ENCODE data around the gene MAML3. TPM values are rescaled to one million over a fixed set of nuclear protein-coding genes. Genes with fewer than 3 reads are reported as not detected.

MAML3 gene
- total and polyA plus RNA-seq, 2 experiments from 2014 or later, result 1.7 to 6.5 TPM

DNA sequence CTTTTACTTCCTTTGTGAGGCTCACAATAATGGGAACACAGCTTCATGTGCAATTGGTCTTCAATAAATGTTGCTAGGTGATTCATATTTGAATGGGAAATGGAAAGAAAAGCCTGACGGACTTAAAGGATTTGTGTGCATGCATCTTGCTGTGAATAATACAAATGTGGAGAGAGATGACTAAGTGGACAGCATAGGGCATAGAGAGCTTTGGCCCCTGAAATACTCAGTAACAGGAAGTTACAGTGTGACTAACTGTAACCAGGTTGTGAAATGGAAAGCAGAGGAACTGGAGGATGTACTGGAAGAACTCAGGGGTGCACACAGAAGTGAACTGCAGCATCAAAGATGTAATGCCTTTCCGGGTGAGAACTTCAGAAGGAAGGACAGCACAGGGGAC, 281.7 kb downstream of the MAML3 start:
- Histone ChIP-seq H3K9me2 (ENCODE audit: insufficient read depth) (no peaks in the 10 kb centered on the region), H3K79me2 (replicated peaks; ENCODE audit: insufficient read depth) (no peaks in the 10 kb centered on the region), H2AFZ (no peak overlapping the region), H3K4me2 (no peak overlapping the region), H3K27me3 (ENCODE audit: insufficient read depth) (no peaks in the 10 kb centered on the region), H3K36me3 (ENCODE audit: insufficient read depth) (no peaks in the 10 kb centered on the region), H4K20me1 (replicated peaks; ENCODE audit: insufficient read depth) (no peaks in the 10 kb centered on the region), H3K4me1 (ENCODE audit: insufficient read depth) (peaks cover 22% of the 10 kb centered on the region), H3K4me3 (no peak overlapping the region), H3F3A (replicated peaks; ENCODE audit: low read depth) (no peaks in the 10 kb centered on the region), H3K27ac (ENCODE audit: low read depth) (no peak overlapping the region)
- H3K9me3 Mint-ChIP-seq, result peaks cover 9% of the 10 kb centered on the region; the same call in 2 of the 3 replicates
- TF ChIP-seq, protein P1, sequence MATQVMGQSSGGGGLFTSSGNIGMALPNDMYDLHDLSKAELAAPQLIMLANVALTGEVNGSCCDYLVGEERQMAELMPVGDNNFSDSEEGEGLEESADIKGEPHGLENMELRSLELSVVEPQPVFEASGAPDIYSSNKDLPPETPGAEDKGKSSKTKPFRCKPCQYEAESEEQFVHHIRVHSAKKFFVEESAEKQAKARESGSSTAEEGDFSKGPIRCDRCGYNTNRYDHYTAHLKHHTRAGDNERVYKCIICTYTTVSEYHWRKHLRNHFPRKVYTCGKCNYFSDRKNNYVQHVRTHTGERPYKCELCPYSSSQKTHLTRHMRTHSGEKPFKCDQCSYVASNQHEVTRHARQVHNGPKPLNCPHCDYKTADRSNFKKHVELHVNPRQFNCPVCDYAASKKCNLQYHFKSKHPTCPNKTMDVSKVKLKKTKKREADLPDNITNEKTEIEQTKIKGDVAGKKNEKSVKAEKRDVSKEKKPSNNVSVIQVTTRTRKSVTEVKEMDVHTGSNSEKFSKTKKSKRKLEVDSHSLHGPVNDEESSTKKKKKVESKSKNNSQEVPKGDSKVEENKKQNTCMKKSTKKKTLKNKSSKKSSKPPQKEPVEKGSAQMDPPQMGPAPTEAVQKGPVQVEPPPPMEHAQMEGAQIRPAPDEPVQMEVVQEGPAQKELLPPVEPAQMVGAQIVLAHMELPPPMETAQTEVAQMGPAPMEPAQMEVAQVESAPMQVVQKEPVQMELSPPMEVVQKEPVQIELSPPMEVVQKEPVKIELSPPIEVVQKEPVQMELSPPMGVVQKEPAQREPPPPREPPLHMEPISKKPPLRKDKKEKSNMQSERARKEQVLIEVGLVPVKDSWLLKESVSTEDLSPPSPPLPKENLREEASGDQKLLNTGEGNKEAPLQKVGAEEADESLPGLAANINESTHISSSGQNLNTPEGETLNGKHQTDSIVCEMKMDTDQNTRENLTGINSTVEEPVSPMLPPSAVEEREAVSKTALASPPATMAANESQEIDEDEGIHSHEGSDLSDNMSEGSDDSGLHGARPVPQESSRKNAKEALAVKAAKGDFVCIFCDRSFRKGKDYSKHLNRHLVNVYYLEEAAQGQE (IDR thresholded peaks at IDR 0.05; ENCODE audit: unreplicated experiment), result no peak
- TF ChIP-seq STAT1 (IDR thresholded peaks at IDR 0.05; ENCODE audit: unreplicated experiment), result no peak
- no peak for TF ChIP-seq CTCF (conservative IDR thresholded peaks at IDR 0.05; ENCODE audit: low read depth in 2 of 2)
- H3K4me3 Mint-ChIP-seq, result no peak overlapping the region
- peaks cover 32% of the 10 kb centered on the region for H3K4me1 Mint-ChIP-seq
- DNase-seq (ENCODE audit: low spot score) (no peak), ATAC-seq (no peak)
- H3K27me3 Mint-ChIP-seq (ENCODE audit: insufficient read depth, low read depth, poor library complexity), result peaks cover 2% of the 10 kb centered on the region
- no peak overlapping the region for H3K27ac Mint-ChIP-seq
- H3K36me3 Mint-ChIP-seq (ENCODE audit: low read depth), result peaks cover 3% of the 10 kb centered on the region; the same call in 1 of the 3 replicates

- Mint-ChIP-seq H3K27ac (no peak overlapping the region), H3K9me3 (peaks cover 9% of the 10 kb centered on the region; the same call in 2 of the 3 replicates), H3K36me3 (ENCODE audit: low read depth) (peaks cover 3% of the 10 kb centered on the region; the same call in 1 of the 3 replicates), H3K27me3 (ENCODE audit: insufficient read depth, low read depth, poor library complexity) (no peaks in the 10 kb centered on the region), H3K4me3 (no peak overlapping the region), H3K4me1 (peaks cover 10% of the 10 kb centered on the region; the same call in 2 of the 3 replicates)
- DNase-seq (ENCODE audit: low spot score) (no peak), ATAC-seq (no peak)
- Histone ChIP-seq H3K27ac (ENCODE audit: low read depth) (no peak overlapping the region), H4K20me1 (replicated peaks; ENCODE audit: insufficient read depth) (no peaks in the 10 kb centered on the region), H3K27me3 (ENCODE audit: insufficient read depth) (no peaks in the 10 kb centered on the region), H2AFZ (no peak overlapping the region), H3K4me1 (ENCODE audit: insufficient read depth) (peaks cover 5% of the 10 kb centered on the region; the same call in 1 of the 2 replicates), H3F3A (replicated peaks; ENCODE audit: low read depth) (no peaks in the 10 kb centered on the region), H3K36me3 (ENCODE audit: insufficient read depth) (no peaks in the 10 kb centered on the region), H3K79me2 (replicated peaks; ENCODE audit: insufficient read depth) (no peaks in the 10 kb centered on the region), H3K9me2 (ENCODE audit: insufficient read depth) (no peaks in the 10 kb centered on the region), H3K4me2 (no peak overlapping the region), H3K4me3 (no peak overlapping the region)
- TF ChIP-seq, protein P2, sequence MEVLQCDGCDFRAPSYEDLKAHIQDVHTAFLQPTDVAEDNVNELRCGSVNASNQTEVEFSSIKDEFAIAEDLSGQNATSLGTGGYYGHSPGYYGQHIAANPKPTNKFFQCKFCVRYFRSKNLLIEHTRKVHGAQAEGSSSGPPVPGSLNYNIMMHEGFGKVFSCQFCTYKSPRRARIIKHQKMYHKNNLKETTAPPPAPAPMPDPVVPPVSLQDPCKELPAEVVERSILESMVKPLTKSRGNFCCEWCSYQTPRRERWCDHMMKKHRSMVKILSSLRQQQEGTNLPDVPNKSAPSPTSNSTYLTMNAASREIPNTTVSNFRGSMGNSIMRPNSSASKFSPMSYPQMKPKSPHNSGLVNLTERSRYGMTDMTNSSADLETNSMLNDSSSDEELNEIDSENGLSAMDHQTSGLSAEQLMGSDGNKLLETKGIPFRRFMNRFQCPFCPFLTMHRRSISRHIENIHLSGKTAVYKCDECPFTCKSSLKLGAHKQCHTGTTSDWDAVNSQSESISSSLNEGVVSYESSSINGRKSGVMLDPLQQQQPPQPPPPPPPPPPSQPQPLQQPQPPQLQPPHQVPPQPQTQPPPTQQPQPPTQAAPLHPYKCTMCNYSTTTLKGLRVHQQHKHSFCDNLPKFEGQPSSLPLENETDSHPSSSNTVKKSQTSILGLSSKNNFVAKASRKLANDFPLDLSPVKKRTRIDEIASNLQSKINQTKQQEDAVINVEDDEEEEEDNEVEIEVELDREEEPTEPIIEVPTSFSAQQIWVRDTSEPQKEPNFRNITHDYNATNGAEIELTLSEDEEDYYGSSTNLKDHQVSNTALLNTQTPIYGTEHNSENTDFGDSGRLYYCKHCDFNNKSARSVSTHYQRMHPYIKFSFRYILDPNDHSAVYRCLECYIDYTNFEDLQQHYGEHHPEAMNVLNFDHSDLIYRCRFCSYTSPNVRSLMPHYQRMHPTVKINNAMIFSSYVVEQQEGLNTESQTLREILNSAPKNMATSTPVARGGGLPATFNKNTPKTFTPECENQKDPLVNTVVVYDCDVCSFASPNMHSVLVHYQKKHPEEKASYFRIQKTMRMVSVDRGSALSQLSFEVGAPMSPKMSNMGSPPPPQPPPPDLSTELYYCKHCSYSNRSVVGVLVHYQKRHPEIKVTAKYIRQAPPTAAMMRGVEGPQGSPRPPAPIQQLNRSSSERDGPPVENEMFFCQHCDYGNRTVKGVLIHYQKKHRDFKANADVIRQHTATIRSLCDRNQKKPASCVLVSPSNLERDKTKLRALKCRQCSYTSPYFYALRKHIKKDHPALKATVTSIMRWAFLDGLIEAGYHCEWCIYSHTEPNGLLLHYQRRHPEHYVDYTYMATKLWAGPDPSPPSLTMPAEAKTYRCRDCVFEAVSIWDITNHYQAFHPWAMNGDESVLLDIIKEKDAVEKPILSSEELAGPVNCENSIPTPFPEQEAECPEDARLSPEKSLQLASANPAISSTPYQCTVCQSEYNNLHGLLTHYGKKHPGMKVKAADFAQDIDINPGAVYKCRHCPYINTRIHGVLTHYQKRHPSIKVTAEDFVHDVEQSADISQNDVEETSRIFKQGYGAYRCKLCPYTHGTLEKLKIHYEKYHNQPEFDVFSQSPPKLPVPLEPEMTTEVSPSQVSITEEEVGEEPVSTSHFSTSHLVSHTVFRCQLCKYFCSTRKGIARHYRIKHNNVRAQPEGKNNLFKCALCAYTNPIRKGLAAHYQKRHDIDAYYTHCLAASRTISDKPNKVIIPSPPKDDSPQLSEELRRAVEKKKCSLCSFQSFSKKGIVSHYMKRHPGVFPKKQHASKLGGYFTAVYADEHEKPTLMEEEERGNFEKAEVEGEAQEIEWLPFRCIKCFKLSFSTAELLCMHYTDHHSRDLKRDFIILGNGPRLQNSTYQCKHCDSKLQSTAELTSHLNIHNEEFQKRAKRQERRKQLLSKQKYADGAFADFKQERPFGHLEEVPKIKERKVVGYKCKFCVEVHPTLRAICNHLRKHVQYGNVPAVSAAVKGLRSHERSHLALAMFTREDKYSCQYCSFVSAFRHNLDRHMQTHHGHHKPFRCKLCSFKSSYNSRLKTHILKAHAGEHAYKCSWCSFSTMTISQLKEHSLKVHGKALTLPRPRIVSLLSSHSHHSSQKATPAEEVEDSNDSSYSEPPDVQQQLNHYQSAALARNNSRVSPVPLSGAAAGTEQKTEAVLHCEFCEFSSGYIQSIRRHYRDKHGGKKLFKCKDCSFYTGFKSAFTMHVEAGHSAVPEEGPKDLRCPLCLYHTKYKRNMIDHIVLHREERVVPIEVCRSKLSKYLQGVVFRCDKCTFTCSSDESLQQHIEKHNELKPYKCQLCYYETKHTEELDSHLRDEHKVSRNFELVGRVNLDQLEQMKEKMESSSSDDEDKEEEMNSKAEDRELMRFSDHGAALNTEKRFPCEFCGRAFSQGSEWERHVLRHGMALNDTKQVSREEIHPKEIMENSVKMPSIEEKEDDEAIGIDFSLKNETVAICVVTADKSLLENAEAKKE (CRISPR knock-in tag; IDR thresholded peaks at IDR 0.05), result no peak
- no peak for TF ChIP-seq ZNF331 (CRISPR knock-in tag; IDR thresholded peaks at IDR 0.05; ENCODE audit: low read depth)
- TF ChIP-seq, protein P1 (IDR thresholded peaks at IDR 0.05; ENCODE audit: unreplicated experiment), result no peak
- no peak for TF ChIP-seq NANOG (IDR thresholded peaks at IDR 0.05; ENCODE audit: borderline replicate concordance)
Measured at GRCh38 chr4:139869810-139870209, 284.2 kb downstream of the MAML3 start.
